DND-41 (cell line): Measurements from ENCODE around the gene NEK4.

Experiments used
- ATAC-seq: fragments of 200-7000 bp; cut with Tn5 transposase; 3 replicates; pipeline ENCODE4 v1.9.1; 2021; ENCODE audit warnings: low read depth; ENCODE audit not compliant: insufficient read depth
- DNase-seq: peaks from one replicate; pipeline ENCODE4 v3.0.0-alpha.2; 2020
- H2AFZ ChIP-seq: 2 replicates; pipeline ENCODE4 v1.6.0; 2012; ENCODE audit warnings: low read depth, low read length
- H3K27ac ChIP-seq: 2 replicates; pipeline ENCODE4 v1.5.1; 2012; ENCODE audit warnings: low read length, inconsistent platforms
- H3K27me3 ChIP-seq: fragments of 200-600 bp; sonication (generic); 2 replicates; pipeline ENCODE4 v1.6.0; 2012; ENCODE audit warnings: low read length, mild to moderate bottlenecking, inconsistent platforms; ENCODE audit not compliant: insufficient read depth, poor library complexity
- H3K36me3 ChIP-seq: 2 replicates; pipeline ENCODE4 v1.5.1; 2012; ENCODE audit warnings: low read length, inconsistent platforms; ENCODE audit not compliant: insufficient read depth
- H3K4me1 ChIP-seq: 2 replicates; pipeline ENCODE4 v1.5.1; 2012; ENCODE audit warnings: mild to moderate bottlenecking, low read length; ENCODE audit not compliant: insufficient read depth
- H3K4me2 ChIP-seq: 2 replicates; pipeline ENCODE4 v1.6.0; 2012; ENCODE audit warnings: mild to moderate bottlenecking, moderate library complexity, low read length, inconsistent platforms; ENCODE audit not compliant: insufficient read depth
- H3K4me3 ChIP-seq, 2 experiments: fragments of 200-600 bp in 1 of 2; shearing (Covaris generic) in 1 of 2; 2 replicates each; pipeline ENCODE4 v1.5.1; 2012 to 2016; ENCODE audit warnings: inconsistent platforms in 2 of 2, low read length in 2 of 2, mild to moderate bottlenecking in 2 of 2, low read depth in 1 of 2, moderate library complexity in 1 of 2
- H3K79me2 ChIP-seq: 2 replicates; pipeline ENCODE4 v1.6.0; 2012; ENCODE audit warnings: low read length, inconsistent platforms; ENCODE audit not compliant: insufficient read depth
- H3K9ac ChIP-seq: 2 replicates; pipeline ENCODE4 v1.6.0; 2012; ENCODE audit warnings: low read depth, mild to moderate bottlenecking, inconsistent platforms, low read length, moderate library complexity
- H3K9me3 ChIP-seq: 2 replicates; pipeline ENCODE4 v1.5.1; 2012; ENCODE audit warnings: low read length, moderate library complexity, mild to moderate bottlenecking, inconsistent platforms; ENCODE audit not compliant: insufficient read depth, severe bottlenecking
- H4K20me1 ChIP-seq: 2 replicates; pipeline ENCODE4 v1.6.0; 2012; ENCODE audit warnings: low read length; ENCODE audit not compliant: insufficient read depth
- EZH2 ChIP-seq: IDR thresholded peaks from 3 replicates; pipeline ENCODE4 v1.6.1; 2012; ENCODE audit warnings: borderline replicate concordance, low read depth, mild to moderate bottlenecking, moderate library complexity, low read length, inconsistent platforms; ENCODE audit not compliant: severe bottlenecking
- TF ChIP-seq, protein P1 (sequence below): IDR thresholded peaks from 2 replicates; pipeline ENCODE4 v1.5.1; 2012; ENCODE audit warnings: borderline replicate concordance, low read length, moderate library complexity, mild to moderate bottlenecking; ENCODE audit not compliant: poor library complexity, severe bottlenecking; ENCODE audit errors: extremely low read depth

NEK4 gene

DNA sequence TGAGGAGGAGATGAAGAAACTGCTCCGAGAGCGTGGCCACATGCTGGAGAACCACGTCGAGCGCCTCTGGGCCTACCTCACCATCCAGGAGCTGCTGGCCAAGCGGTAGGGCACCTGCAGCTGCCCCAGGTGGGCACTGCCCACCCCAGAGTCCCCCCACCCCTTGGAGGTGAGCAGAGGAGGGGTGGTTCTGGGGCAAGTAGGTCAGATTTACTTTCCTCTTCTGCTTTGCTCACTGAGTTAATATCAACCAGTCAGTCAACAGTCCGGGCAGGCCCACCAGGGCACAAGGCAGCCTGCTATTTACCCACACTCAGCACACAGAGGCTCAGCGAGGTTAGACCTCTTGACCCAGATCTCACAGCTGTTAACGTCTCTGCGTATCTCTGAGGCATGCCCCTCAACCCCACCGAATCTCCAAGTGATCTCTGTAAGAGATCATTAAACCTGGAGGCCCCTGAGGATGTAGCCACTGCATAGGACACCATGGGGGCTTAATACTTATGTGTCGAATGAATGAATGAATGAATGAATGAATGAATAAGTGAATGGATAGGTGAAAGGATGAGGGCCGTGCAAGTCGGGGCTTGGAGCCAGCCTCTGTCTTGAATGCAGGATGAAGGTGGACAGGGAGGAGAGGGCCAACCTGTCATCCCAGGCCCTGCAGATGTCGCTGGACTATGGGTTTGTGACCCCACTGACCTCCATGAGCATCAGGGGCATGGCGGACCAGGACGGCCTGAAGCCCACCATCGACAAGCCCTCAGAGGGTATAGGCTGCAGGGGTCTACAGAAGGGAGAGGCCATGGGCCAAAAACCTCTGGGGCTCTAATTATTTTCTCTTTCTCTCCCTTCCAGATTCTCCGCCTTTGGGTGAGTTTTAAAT, 15.8 kb upstream of the NEK4 start:
- no peak for ATAC-seq
- no peaks in the 10 kb centered on the region for H3K36me3 ChIP-seq
- no peak for DNase-seq
- no peak overlapping the region for H3K9ac ChIP-seq
- H3K4me1 ChIP-seq, result no peaks in the 10 kb centered on the region
- TF ChIP-seq, protein P1, sequence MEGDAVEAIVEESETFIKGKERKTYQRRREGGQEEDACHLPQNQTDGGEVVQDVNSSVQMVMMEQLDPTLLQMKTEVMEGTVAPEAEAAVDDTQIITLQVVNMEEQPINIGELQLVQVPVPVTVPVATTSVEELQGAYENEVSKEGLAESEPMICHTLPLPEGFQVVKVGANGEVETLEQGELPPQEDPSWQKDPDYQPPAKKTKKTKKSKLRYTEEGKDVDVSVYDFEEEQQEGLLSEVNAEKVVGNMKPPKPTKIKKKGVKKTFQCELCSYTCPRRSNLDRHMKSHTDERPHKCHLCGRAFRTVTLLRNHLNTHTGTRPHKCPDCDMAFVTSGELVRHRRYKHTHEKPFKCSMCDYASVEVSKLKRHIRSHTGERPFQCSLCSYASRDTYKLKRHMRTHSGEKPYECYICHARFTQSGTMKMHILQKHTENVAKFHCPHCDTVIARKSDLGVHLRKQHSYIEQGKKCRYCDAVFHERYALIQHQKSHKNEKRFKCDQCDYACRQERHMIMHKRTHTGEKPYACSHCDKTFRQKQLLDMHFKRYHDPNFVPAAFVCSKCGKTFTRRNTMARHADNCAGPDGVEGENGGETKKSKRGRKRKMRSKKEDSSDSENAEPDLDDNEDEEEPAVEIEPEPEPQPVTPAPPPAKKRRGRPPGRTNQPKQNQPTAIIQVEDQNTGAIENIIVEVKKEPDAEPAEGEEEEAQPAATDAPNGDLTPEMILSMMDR, result no peak
- TF ChIP-seq EZH2, result no peak
- no peak overlapping the region for H2AFZ ChIP-seq
- H3K27ac ChIP-seq, result no peak overlapping the region
- no peaks in the 10 kb centered on the region for H3K27me3 ChIP-seq
- H3K9me3 ChIP-seq, result no peaks in the 10 kb centered on the region
- no peak overlapping the region for H3K4me3 ChIP-seq
- H4K20me1 ChIP-seq, result no peaks in the 10 kb centered on the region
- no peak overlapping the region for H3K4me2 ChIP-seq
- H3K79me2 ChIP-seq, result no peaks in the 10 kb centered on the region

DNA sequence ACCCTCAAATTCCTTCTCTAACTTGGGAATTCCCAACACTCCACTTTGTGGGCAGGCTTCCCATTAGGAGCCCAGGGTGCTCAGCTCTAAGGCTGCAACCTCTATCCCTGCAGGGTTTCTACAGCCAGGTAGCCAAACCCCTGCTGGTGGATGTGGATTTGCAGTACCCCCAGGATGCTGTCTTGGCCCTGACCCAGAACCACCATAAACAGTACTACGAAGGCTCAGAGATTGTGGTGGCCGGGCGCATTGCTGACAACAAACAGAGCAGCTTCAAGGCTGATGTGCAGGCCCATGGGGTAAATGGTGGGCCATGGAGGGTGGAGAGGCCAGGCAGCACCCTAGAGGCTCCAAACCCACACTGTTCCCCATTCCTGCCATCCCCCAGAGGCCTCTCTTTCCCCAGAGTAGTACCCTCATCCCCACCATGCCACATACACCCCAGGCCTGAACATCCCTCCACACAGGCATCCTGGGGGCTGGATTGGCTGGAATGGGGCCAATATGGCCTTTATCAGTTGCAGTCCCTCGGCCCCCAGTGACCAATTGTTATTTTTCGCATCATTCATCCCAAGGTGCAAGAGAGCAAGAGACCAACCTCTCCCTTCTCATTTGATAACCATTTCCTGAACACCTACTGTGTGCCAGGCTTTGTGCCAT, 14.3 kb upstream of the NEK4 start:
- H3K79me2 ChIP-seq, result no peaks in the 10 kb centered on the region
- H3K9me3 ChIP-seq, result no peaks in the 10 kb centered on the region
- H3K9ac ChIP-seq, result no peak overlapping the region
- H3K4me1 ChIP-seq, result no peaks in the 10 kb centered on the region
- TF ChIP-seq, protein P1, result no peak
- TF ChIP-seq EZH2, result no peak
- no peak overlapping the region for H3K27ac ChIP-seq
- ATAC-seq, result no peak
- no peak for DNase-seq
- H3K4me2 ChIP-seq, result no peak overlapping the region
- no peaks in the 10 kb centered on the region for H4K20me1 ChIP-seq
- H3K27me3 ChIP-seq, result peaks cover 6% of the 10 kb centered on the region
- H3K4me3 ChIP-seq, result no peak overlapping the region
- H3K36me3 ChIP-seq, result no peaks in the 10 kb centered on the region
- H2AFZ ChIP-seq, result no peak overlapping the region

DNA sequence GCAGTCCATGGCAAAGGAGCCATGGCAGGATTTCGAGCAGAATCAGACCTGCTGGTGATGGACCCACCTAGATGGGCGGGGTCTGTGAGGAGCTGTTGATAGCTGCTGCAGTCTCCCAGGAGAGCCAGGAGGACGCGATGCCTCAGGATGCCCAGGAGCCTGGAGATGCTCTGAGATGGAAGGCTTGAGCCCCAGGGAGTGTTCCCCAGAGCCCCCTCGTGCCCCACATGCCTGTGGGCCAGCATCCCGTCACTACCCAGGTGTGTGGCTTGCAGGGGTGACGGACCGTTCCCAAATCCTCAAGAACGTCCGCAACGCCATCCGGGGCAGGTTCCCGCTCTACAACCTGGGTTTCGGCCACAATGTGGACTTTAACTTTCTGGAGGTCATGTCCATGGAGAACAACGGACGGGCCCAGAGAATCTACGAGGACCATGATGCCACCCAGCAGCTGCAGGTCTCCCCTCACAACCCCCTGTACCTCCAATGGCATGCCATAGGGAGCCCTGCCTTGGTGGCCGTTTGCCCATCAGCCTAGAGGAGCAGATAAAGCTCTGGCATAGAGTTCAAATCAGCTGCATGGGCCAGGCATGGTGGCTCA, 13.4 kb upstream of the NEK4 start:
- Histone ChIP-seq H4K20me1 (no peaks in the 10 kb centered on the region), H3K36me3 (no peaks in the 10 kb centered on the region), H3K27me3 (peaks cover 6% of the 10 kb centered on the region), H3K4me1 (no peaks in the 10 kb centered on the region), H3K27ac (no peak overlapping the region), H3K9me3 (no peaks in the 10 kb centered on the region), H3K4me2 (no peak overlapping the region), H2AFZ (no peak overlapping the region), H3K79me2 (no peaks in the 10 kb centered on the region), H3K4me3 (no peak overlapping the region), H3K9ac (no peak overlapping the region)
- no peak for TF ChIP-seq EZH2
- TF ChIP-seq, protein P1, result no peak
- DNase-seq (no peak), ATAC-seq (no peak)
